ENCODE data around the gene LMO3.

The LMO3 gene

DNA sequence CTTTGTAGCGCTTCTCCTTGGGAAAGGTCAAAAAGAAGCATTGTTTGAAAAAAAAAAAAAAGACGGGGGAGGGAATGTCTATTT is at the start of gene LMO3:
TSS of gene LMO3 (minus strand) at position 46 of the 84 bp plus-strand sequence. CDS start 5,302 bp downstream, outside the sequence.
- no peak for DNase-seq

DNA sequence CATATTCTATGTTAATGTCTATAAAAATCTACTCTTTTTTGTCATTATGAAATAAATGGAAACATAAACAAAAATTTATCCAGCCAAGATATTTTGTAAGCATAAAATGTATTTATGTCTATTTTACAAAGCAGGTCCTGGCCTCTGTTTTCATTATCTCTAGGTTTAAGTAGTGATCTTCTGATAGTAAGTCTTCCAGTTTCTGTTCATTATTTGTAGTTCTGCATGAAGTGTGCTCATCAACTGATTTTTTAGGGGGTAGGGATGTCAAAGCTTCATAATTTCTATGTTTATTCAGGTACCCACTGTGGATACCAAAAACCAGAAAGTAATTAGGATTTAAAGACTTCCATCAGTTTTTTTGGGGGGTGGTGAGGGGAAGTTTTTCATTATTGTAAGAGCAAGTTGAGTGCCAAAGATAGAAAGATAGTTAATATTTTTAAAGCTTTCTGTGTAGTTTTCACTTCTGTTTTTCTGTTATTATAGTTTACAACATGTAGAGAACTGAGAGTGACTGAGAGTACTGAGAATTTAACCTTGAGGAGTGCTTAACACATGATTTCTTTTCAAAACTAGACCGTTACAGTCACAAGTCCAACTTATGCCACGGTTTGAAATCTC is 30.6 kb upstream of the LMO3 start:
- DNase-seq, result no peak

DNA sequence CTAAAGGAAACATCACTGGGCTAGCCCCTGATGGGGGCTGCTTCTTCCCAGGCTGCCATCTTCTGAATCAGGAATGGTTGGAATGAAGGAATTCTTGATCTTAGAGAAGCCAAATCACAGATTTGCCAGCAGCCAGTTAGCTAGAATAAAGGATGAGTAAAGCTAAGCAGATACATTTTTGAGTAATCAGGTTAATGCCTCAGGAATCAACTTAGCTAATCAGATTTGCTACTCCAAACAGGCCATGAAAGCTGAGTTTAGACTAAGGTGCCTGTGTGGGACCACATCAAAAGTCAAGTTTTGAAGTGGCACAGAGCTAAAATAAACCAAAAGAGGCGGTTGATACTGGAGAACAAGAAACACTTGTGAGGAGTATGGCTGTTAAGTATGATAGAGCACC is 28.8 kb upstream of the LMO3 start:
- no peak for DNase-seq

DNA sequence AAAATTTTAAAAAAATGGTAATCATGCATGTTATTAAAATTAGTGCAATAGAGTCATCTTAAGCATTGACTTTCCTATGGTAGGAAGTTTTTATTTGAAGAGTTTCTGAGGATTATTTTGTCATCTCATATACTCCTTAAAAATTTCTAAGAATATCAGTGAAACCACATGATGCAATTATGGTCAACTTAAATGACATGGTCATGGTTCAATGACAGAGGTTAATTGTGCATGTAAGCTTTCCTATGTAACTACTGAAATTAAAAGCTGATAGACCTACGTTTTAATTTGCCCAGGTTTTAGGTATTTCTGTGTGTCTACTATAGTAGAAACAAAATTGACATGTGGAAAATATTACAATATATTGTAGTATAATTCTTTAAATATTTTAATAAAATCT is 21.0 kb upstream of the LMO3 start:
- DNase-seq, result no peak

DNA sequence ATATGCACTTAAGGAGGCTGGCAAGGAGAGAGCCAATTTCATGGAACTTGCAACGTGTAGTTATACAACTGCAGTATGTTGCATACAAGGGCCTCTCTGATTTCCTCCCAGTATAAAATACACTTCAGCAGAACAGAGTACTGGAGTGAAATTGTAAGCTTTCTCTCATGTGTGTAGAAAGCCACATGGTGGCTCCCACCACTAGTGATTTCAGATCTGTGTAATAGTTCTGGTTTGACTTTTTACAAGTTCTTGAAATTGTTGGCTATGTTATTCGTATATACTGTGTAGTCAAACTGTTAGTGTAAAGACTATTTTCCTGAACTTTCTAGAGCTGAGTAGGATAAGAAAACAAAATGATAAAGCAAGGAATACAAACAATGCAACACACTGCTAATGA is 16.4 kb upstream of the LMO3 start:
- DNase-seq, result no peak

DNA sequence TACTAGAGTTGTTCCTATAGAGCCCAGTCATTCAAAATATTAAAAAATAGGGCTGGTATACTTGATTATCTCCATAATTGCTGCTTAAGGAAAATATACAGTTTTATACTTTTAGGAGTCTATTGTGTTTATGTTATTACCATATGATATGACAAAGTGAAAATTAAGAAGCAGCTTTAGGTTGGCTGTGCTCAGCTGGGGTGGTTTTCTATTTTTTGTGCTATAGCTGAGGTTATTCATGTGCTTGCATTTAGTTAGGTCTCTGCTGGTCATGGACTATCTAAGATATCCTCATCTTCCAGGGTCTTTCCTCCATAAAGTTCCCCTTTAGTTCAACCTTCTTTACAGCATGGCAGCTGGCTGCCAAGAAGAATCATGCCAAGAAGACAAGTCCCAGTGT is 13.6 kb upstream of the LMO3 start:
- no peak for DNase-seq

DNA sequence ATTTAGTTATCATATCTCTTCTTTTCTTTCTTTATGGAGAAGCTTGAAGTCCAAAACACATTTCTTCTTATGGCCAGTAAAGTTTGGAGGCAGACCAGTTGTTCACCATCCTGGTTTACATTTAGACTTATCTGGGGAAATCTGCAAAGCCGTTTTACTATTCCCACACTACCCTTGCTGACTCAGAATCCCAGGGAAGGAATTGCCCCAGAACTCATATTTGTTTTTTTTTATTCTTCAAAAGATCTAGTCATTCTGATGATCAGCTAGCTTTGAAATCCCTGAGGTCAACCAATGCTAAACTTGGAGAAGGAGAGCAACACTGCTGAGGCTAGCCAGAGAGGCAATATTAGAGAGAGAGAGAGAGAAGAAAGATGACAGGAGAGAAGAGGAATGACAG is 12.3 kb upstream of the LMO3 start:
- DNase-seq, result no peak

DNA sequence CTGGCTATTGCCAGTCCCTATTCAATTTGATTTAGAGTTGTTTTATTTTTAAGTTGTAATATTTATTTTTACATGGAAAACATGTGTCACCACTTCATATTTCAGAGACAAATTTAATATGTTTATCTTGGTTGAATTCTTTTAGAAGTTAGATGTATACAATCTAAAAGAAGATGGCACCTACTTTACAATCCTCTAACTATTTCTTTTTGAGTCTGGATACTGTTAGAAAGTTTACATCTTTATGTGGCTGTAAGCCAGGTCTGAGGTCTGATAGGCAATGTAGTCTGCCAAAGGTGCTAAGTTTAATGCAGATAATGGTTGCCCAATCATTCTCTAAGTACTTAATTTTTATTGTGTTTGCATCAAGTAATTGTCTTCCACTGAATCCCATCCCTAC is 7.2 kb upstream of the LMO3 start:
- no peak for DNase-seq

DNA sequence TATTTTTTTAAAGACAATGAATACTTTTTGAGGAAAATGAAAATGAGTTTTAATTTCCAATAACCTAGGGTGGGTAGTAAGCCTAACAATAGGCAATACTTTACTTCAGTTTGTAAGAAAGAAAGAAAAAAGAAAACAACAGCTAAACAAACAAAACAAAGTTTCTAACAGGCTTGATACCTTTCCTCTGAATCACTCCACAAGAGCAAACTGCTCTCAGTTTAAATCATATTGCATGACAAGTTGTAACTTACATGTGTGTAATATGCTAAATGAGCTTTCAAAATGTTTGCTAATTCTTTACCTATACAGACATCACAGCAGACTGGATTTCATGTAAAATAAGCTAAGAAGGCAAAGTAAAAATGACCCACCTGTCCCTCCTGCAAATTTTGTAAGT is 6.7 kb upstream of the LMO3 start:
- no peak for DNase-seq

DNA sequence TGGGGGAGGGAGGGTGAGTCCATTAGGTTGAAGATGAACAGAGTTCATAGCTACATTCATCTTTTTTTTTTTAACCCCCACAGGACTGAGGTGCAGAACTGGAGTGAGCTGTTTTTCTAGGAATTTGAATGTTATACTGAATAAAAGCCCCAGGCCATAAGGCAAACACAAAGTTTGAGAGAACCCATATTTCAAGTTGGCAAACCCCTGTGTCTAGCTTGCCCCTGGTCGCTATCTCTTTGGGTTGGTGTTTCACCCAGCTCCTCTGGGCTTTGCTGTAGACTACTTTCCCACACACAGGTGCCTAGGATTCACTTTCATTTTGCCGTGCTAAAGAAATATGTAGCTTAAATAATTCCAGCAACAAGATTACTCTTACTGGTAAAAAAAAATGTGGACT is 5.2 kb upstream of the LMO3 start:
- DNase-seq, result no peak

DNA sequence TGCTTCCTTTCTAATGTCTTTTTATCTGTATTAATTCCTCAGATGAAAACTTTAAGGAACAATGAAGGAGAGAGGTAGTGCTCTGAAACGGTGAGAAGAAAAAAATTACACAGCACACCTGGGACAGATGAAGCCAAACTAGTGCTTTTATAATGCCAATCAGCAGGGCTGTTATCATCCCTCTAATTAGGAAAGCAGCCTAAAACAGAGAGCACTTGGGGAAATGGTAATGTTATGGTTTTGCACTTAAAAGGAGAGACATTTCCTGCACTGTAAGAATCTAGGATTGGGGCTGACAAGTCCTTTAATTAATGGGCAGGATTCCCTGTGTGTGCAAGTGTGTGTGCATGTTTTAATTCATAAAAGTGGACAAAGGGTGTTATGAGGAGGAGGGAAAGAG is 4.8 kb upstream of the LMO3 start:
- no peak for DNase-seq

DNA sequence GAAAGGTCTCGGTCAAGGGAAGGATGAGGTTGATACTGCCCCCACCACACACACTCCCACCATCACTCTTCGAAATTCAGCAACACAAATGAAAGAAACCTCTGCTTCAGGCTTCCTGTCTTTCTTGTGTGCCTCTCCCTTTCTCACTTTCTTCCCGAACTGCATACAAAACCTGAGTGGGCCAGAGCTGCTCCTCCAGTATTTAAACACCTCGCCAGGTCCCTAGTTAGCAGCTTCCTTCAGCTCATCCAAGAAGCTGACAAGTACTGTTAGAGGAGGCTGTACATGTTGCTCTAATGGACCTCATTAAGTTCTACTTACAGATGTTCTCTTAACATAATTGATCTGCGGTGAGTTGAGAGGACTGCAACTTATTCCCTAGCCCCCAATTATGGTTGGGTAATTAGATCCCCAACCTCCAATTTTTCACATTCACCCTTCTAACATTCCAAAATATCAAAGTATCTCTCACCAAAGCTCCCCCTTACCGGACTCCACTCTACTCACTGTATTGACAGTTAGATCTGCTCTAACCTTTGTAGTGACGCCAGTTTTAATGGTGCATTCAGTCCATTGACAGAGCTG is 4.1 kb upstream of the LMO3 start:
- DNase-seq, result no peak

DNA sequence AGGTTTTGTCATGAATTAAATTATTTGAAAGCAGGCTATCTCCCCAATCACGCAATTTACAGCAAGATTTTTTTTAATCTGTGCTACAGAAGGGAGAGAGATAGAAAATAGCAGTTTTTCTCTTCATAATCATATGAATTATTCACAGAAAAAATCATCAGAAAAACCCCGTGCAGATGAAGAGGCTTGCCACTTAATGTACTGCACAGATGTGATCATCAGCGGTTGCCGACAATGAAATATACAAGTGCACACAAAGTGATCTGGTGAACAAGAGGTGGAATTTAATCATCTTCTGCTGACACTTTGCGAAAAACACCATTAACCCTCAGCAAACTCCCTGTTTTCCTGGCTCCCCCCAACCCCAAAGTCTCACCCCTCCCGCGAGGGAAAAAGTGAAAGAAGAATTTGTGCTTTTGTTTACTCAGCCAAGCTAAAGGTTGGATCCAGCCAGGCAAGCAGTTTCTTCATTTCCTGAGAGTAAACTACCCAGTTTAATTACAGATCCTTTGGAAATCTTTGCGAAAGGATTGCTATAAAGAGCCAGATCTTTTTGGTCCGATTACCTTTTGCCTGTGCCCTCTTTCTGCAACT is 3.1 kb upstream of the LMO3 start:
- no peak for DNase-seq

DNA sequence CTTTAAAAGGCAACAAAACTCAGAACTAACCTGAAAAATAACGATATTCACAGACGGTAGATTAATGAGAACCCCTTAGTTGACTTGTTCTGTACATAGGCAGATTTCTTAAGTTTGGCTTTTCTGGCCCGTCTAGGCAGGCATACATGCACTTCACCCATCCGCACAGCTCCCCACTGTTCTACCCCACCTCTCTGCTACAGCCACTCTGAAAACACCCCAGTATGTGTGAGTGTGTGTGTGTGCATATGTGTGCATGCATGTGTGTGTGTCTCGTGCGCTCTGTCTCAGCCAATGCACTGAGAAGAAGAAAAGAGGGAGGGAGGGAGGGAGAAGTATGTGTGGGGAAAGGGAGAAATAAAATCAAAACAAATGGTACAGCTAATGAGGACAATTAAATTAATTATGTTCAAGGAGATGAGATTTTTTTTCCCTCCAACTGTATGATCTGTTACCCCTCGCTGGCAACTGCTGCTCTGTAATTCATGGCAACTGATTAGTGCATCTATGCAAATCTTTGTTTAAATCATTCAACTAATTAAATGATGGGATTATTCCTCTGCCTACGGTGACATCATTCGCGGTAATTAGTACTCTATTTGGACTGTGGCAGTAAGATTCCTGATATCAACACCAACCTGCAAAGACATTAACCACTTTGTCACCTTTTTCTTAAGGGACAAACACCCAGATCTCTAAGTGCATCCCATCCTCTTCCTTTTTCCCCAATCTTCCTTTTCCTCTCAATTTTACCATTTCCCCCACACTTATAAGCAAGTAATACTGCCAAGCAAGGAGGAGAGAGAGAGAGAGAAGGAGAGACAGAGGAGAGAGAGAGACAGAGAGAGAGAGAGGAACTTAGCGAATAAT is 2.2 kb upstream of the LMO3 start:
- DNase-seq, result no peak

DNA sequence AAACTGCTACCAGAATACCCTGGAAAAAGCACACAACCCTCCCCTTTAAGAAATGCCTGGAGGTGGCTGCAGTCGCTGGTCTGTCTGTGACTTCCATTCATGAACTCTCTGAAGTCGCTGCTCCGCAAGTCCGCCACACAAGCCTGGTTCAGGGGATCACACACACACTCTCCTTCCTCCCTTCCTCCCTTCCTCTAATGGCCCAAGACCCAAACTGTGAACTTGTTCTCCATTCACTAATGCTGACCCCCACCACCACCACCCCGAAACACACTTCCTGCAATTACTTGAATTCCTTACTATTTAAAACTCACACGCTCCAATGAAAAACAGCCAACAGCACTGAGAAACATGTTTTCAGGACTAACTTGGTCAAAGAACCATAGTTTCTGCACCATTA is 1.0 kb upstream of the LMO3 start:
- DNase-seq, result no peak

DNA sequence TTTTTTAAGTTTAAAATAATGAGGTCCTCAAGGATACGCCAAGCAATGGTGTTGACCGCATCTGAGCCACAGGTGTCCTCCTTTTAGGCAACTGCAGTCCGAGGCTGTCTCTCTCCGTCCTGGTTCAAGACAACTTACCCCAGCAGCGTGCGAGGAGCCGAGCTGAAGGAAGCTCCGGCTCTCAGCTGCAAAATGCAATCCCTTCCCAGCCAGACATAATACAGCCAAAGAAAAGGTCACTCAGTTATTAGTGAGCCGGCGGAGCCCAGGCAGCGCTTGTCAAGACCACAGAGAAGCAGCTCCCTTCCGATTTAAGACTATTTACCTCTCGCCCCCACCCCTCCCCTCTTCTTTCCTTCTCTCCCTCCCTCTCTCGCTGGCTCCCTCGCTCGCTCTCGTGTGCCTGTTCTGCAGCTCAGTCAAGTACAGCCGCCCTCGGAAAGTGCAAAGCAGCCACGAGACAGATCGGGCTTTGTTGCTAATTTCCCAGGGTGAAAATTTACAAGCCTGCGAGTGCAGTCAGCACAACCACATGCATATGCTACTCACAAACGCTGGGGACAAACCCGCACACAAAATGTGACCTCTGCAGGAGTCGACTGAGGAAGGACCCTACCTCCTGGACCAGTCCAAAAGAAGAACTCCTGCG is 363 bp upstream of the LMO3 start:
- DNase-seq, result no peak

DNA sequence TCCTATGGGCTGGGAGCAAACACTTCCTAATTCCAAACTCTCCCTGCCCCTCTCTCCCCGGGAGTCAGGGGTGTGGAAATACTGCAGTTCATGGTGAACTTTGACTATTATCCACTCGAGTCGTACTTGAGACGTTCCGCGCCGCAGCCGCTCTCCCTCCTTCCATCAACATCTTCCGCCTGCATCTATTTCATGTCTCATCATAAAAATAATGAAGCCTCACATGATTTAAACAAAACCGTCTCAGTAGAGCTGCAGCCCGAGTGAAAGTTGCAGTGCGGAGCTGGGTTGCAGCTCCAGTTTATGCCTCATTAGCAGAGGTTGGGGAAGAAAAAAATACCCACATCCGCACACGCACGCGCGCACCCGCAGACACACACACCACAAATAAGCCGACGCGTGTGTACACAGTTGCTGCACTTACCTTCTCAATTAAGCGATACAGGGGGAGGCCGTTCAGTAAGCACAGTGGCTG is 283 bp downstream of the LMO3 start:
- no peak for DNase-seq

DNA sequence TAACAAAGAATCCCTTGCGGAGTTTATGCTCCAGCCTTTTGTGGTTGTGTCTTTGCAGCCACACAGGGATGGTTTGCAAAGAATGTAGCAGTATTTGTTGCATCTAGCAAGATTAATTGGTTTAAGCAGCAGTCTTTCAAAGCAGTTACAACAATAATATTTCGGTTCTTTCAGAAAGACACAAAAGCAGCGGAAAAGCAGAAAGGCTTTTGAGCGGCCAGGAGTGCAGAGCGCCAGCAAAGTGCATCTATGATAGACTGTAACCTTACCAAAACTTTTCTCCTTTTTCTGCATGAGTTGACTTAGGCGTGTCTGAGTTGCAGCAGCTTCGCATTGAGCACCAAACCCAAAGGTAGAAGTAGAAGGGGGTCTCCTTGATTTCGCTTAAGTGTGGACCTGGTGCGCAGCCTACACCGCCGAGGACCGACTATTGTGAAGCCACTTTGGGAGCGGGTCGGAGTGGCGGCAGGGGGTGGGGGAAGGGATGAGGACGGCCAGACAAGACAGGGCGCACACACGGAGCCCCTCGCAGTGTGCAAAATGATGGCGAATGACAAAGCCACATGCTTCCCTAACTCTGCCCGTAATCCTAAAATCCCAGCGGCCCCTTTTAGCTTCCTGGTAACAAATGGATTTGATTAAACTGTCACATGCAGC is 1.2 kb downstream of the LMO3 start:
- DNase-seq, result no peak

DNA sequence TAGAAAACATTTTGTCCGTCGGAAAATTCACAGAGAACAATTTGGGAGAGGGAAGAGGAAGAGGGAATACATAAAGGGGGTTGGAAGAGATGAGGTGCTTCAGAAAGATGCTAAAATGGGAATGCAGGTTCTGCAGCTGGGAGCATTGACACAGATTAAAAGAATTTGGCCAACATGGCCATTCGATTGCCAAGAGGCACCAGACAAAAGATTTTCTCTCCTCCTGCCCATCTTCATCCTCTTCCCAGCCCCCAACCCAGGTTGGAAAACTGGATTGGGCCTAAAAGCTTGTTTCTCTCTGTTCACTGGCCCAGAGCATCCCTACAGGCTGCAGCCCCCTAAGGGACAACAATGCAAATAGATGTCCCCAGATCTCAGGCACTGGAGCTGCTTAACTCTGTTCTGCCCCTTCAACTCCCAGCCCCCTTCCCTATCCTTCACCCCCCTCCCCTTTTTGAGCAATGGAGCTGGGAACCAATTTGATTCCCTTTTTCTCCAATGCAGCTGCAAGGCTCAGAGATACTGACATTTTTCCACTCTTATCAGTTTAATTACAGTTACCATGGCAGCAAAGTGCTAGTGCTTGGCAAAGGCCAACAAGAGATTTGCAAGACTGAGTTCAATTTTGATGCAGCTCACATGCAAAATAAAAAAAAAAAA is 1.9 kb downstream of the LMO3 start:
- no peak for DNase-seq

DNA sequence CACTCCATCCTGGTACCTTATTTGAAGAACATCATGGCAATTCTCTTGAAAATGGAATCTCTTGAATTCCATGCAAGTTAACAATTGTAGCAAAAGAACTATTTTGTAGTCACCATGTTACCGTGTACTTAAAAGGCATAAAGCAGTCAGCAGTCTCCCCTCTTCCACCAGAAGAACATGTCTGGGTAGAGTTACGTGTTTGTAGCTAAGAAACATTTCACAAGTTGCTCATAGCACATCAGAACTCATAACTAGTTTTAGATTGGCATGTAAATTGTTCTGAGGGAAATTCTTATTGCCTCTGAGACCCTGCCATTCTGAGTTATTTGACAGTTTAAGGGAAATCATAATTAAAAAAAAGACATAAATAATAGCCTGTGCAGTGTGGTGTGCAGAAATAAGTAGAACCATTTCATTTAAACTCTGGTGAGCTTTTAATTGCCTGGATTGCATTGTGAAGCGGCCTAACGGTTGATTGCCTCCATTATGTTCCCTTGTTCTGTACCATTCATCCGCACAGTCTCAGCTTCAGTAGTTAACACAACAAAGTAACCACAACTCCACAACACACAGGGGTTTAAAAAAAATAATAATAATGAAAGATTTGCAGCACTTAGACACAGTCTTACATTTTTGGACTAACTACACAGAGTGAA is 2.6 kb downstream of the LMO3 start:
- DNase-seq, result no peak

DNA sequence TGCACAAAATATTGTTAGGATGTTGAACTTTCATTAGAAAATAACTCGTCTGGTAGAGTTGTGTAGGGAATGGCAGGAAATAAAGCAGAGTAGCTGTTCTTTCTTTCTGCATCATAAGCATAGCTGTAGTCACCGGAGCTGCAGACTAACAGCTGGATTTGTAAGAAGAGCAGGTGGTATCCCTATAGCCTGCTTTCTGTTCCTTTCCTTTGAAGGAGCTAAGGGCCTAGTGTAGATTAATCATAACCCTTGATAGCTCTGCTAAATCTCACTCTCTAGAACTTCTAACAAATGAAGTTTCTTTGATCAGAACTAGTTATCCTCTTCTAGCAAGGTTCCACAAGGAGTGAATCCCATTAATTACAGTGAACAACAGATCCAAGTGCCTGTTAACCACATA is 3.5 kb downstream of the LMO3 start:
- DNase-seq, result no peak

DNA sequence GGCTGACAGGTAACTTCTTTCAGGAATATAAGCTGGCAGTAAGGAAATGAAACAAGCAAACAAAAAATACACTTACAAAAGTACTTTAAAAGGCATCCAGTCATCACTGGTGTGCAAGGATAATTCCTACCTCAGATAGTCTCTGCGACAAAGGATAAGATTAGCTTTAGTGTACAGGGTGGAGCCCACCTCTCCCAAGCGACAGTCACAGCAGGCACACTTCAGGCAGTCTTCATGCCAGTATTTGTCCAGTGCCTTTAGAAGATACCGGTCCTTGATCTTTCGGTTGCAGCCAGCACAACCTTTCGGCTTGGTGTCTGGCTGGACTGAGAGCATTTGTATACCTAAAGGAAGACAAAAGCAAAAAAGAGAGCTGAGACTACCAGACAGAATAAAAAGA is 5.4 kb downstream of the LMO3 start:
- no peak for DNase-seq
